HCT116 (cell line): ENCODE results near the gene ARFGAP1. TPM values are rescaled to one million over a fixed set of nuclear protein-coding genes. Genes with fewer than 3 reads are reported as not detected.

Experiments used
- ATAC-seq: fragments of 200-7000 bp; cut with Tn5 transposase; 2 replicates; pipeline ENCODE4 v1.9.1; 2020; ENCODE audit warnings: mild to moderate bottlenecking, moderate library complexity
- BruUV-seq: library from RNA; stranded (reverse); fragments of 400-500 nt; replicated peaks from 2 replicates; lab custom pipeline; 2021; lab: Mats Ljungman, UMichigan
- CTCF ChIA-PET: fragments of 300-600 bp; sonication (Branson Sonifier 250); formaldehyde crosslinking; loops from one replicate; lab custom pipeline; 2021; ENCODE audit warnings: antibody characterized with exemption; lab: Charles Lee
- POLR2A ChIA-PET: fragments of 300-600, 350-600 bp; sonication (Branson Sonifier 250); formaldehyde crosslinking; loops from one replicate; lab custom pipeline; 2021; ENCODE audit warnings: antibody characterized with exemption; lab: Charles Lee
- RAD21 ChIA-PET, 2 experiments: fragments of 300-600 bp; sonication (Branson Sonifier 250); formaldehyde crosslinking; loops; one replicate each; lab custom pipeline; 2023; ENCODE audit warnings: low total read pairs in 2 of 2; ENCODE audit not compliant: uncharacterized antibody in 2 of 2, unreplicated experiment in 2 of 2, low non-redundant PET in 1 of 2; lab: Charles Lee
- DNase-seq: peaks from one replicate; pipeline ENCODE4 v3.0.0-alpha.2; 2010; ENCODE audit warnings: low read depth, low spot score
- H2AFZ ChIP-seq: fragments of 200-600 bp; shearing (Covaris generic), sonication (generic); 2 replicates; pipeline ENCODE4 v1.6.1; 2017; ENCODE audit warnings: low read depth, mixed run types, mixed read lengths, antibody characterized with exemption, low read length; ENCODE audit not compliant: poor library complexity, severe bottlenecking
- H3K27ac ChIP-seq: 2 replicates; pipeline ENCODE4 v1.5.1; 2012; ENCODE audit warnings: low read depth, low read length
- H3K27me3 ChIP-seq: fragments of 200-600 bp; sonication (generic); 2 replicates; pipeline ENCODE4 v1.6.1; 2016; ENCODE audit warnings: mixed run types, low read length, mixed read lengths; ENCODE audit not compliant: insufficient read depth
- H3K36me3 ChIP-seq, 2 experiments: fragments of 200-500 bp in 1 of 2; fragments of 200-600 bp in 1 of 2; sonication (Bioruptor generic) in 1 of 2; sonication (generic) in 1 of 2; 2 replicates each; pipeline versions ENCODE4 v1.5.1 to v1.6.1; 2014 to 2016; ENCODE audit warnings: low read length in 2 of 2, inconsistent platforms in 1 of 2, mixed read lengths in 1 of 2, mixed run types in 1 of 2; ENCODE audit not compliant: insufficient read depth in 2 of 2, control insufficient read depth in 1 of 2
- H3K4me1 ChIP-seq, 2 experiments: fragments of 200-600 bp in 1 of 2; sonication (generic) in 1 of 2; 2 replicates each; pipeline versions ENCODE4 v1.5.1 to v1.6.1; 2012 to 2017; ENCODE audit warnings: low read length in 2 of 2, inconsistent platforms in 1 of 2, mild to moderate bottlenecking in 1 of 2, mixed read lengths in 1 of 2, mixed run types in 1 of 2, moderate library complexity in 1 of 2; ENCODE audit not compliant: insufficient read depth in 2 of 2, control insufficient read depth in 1 of 2
- H3K4me2 ChIP-seq: fragments of 200-600 bp; sonication (generic); 2 replicates; pipeline ENCODE4 v1.6.1; 2017; ENCODE audit warnings: mixed run types, low read length, mixed read lengths
- H3K4me3 ChIP-seq, 2 experiments: fragments of 200-600 bp in 1 of 2; sonication (generic) in 1 of 2; replicated peaks in 1 of 2; 2 replicates each; pipeline ENCODE4 v1.5.1; 2011 to 2016; ENCODE audit warnings: low read length in 2 of 2, control low read depth in 1 of 2, low read depth in 1 of 2, mild to moderate bottlenecking in 1 of 2, mixed read lengths in 1 of 2, mixed run types in 1 of 2
- H3K79me2 ChIP-seq: fragments of 200-600 bp; sonication (generic); 2 replicates; pipeline ENCODE4 v1.6.1; 2017; ENCODE audit warnings: mild to moderate bottlenecking, mixed run types, low read length, moderate library complexity, mixed read lengths; ENCODE audit not compliant: insufficient read depth
- H3K9ac ChIP-seq: fragments of 200-600 bp; sonication (generic); 2 replicates; pipeline ENCODE4 v1.6.1; 2016; ENCODE audit warnings: low read length, mixed read lengths
- H3K9me2 ChIP-seq: fragments of 200-600 bp; sonication (generic), shearing (Covaris generic); 2 replicates; pipeline ENCODE4 v1.6.1; 2017; ENCODE audit warnings: mixed run types, mild to moderate bottlenecking, moderate library complexity; ENCODE audit not compliant: insufficient read depth
- H3K9me3 ChIP-seq, 2 experiments: fragments of 200-500 bp in 1 of 2; fragments of 200-600 bp in 1 of 2; sonication (Bioruptor generic) in 1 of 2; sonication (generic) in 1 of 2; 2 replicates each; pipeline ENCODE4 v1.6.1; 2014 to 2017; ENCODE audit warnings: low read length in 2 of 2, mixed read lengths in 2 of 2, inconsistent platforms in 1 of 2, low read depth in 1 of 2, mild to moderate bottlenecking in 1 of 2, mixed run types in 1 of 2, moderate library complexity in 1 of 2; ENCODE audit not compliant: control insufficient read depth in 1 of 2, insufficient read depth in 1 of 2
- H4K20me1 ChIP-seq: fragments of 200-600 bp; sonication (generic), shearing (Covaris generic); 2 replicates; pipeline ENCODE4 v1.6.1; 2017; ENCODE audit warnings: mixed run types, mild to moderate bottlenecking, moderate library complexity; ENCODE audit not compliant: insufficient read depth
- CBX3 ChIP-seq: IDR thresholded peaks from 2 replicates; pipeline ENCODE4 v1.6.1; 2012; ENCODE audit warnings: low read depth
- EGR1 ChIP-seq: IDR thresholded peaks from 2 replicates; pipeline ENCODE4 v1.6.1; 2012; ENCODE audit warnings: low read depth
- FOSL1 ChIP-seq: IDR thresholded peaks from 2 replicates; pipeline ENCODE4 v1.6.1; 2012; ENCODE audit warnings: low read depth
- JUND ChIP-seq: IDR thresholded peaks from 2 replicates; pipeline ENCODE4 v1.6.1; 2012
- POLR2A ChIP-seq: IDR thresholded peaks from 2 replicates; pipeline ENCODE4 v1.7.0; 2011; ENCODE audit warnings: borderline replicate concordance; ENCODE audit not compliant: insufficient read depth, insufficient read length; ENCODE audit errors: extremely low read depth
- POLR2AphosphoS5 ChIP-seq: IDR thresholded peaks from 2 replicates; pipeline ENCODE4 v1.6.1; 2011; ENCODE audit warnings: mild to moderate bottlenecking, low read depth, low read length, moderate library complexity
- SIN3A ChIP-seq: IDR thresholded peaks from 2 replicates; pipeline ENCODE4 v1.6.1; 2012; ENCODE audit warnings: low read depth
- SP1 ChIP-seq: IDR thresholded peaks from 2 replicates; pipeline ENCODE4 v1.6.1; 2012; ENCODE audit warnings: low read depth
- SRF ChIP-seq: IDR thresholded peaks from 2 replicates; pipeline ENCODE4 v1.6.1; 2012; ENCODE audit warnings: low read depth
- TCF7L2 ChIP-seq: IDR thresholded peaks from 2 replicates; pipeline ENCODE4 v1.7.0; 2011; ENCODE audit warnings: borderline replicate concordance, inconsistent platforms; ENCODE audit not compliant: insufficient read depth, insufficient read length; ENCODE audit errors: extremely low read depth
- YY1 ChIP-seq: IDR thresholded peaks from 2 replicates; pipeline ENCODE4 v1.6.1; 2011; ENCODE audit warnings: low read length, low read depth, moderate library complexity, mild to moderate bottlenecking; ENCODE audit not compliant: insufficient replicate concordance; ENCODE audit errors: extremely low read depth
- intact Hi-C: fragments of 100-400 bp; cut with micrococcal nuclease; formaldehyde crosslinking; loops from 2 replicates; pipeline ENCODE4 v1.10.0; 2022
- total RNA-seq: library from RNA; stranded (reverse); gene quantifications from one replicate; pipeline ENCODE4 v1.2.1, GENCODE V29; 2021; ENCODE audit not compliant: unreplicated experiment
- TF ChIP-seq, protein P1 (sequence below): IDR thresholded peaks from 2 replicates; pipeline ENCODE4 v1.6.1; 2011; ENCODE audit warnings: mild to moderate bottlenecking, low read length, moderate library complexity; ENCODE audit not compliant: insufficient replicate concordance; ENCODE audit errors: extremely low read depth
- TF ChIP-seq, protein P2 (sequence below): IDR thresholded peaks from 2 replicates; pipeline ENCODE4 v1.6.1; 2012; ENCODE audit warnings: low read depth

Gene ARFGAP1
- total RNA-seq, 1 experiment from 2014 or later, result 94.4 TPM

DNA sequence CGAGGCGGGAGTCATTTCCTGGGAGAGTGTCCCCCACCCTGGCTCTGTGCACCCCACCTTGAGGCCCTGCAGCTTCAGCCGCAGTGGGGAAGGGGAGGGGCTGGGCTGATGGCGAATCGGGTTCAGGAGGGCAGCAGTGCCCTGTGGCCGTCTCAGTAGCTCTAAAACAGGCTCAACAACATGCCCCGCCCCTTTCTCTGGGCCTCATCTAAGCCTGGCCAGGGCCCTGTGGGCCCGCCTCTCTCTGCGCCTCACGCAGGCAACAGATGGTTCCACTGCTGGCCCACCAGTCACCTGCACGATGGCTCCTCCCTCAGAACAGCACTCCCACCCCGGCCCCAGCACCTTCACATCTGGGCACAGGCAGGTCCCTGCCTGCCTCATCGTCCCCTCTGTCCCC lies 58.3 kb downstream of the ARFGAP1 start:
- DNase-seq, result no peak
- Histone ChIP-seq H2AFZ (no peak overlapping the region), H3K9me3 (peaks cover 3 to 4% of the 10 kb centered on the region in 2 experiments; a peak in 1 of 4 replicates), H3K27me3 (no peaks in the 10 kb centered on the region), H3K4me3 (no peak overlapping the region), H4K20me1 (no peaks in the 10 kb centered on the region), H3K4me1 (peaks cover 0 to 8% of the 10 kb centered on the region in 2 experiments; a peak in 2 of 4 replicates), H3K9ac (no peak overlapping the region), H3K79me2 (no peaks in the 10 kb centered on the region), H3K36me3 (no peaks in the 10 kb centered on the region), H3K4me2 (no peak overlapping the region), H3K9me2 (no peaks in the 10 kb centered on the region), H3K27ac (no peak overlapping the region)
- CTCF ChIA-PET, result no interaction called here
- no TSS peak for BruUV-seq
- no peak for TF ChIP-seq SP1
- TF ChIP-seq SRF, result no peak
- no peak for TF ChIP-seq FOSL1
- TF ChIP-seq EGR1, result no peak
- TF ChIP-seq YY1, result no peak
- TF ChIP-seq TCF7L2, result no peak
- no peak for ATAC-seq
- POLR2A ChIA-PET, result no interaction called here
- intact Hi-C loops, result no loop called here
- RAD21 ChIA-PET, result no interaction called here

DNA sequence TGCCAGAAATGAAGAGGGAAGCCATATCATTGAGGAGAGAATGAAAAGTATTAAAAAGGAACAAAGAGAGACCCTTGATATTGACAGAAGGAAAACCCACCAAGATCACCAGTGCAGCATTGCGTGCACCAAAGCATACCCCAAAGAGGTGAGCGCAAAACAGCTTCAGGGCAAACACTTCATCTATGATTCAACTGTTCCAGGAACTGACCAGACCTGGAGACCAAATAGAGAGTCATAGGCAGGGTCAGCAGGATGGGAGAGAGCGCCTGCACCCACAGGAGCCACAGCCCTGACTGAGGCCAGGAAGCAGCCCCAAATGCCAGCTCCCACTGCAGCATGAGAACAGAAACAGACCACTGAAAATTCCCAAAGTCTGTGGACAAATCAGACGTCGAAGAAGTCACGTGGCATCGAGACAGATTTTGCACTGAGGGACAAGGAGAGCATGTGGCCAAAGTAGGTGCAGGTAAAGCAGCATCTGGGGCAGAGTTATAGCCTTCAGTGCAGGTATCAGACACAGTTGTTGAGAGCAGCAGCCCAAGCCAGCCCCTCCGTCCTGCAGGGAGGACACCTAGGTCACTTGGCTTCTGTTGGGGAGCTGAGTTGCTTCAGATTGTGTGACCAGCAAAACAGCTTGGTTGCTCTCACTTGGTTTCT lies 59.3 kb downstream of the ARFGAP1 start:
- POLR2A ChIA-PET, result no interaction called here
- H2AFZ ChIP-seq, result no peak overlapping the region
- no peaks in the 10 kb centered on the region for H3K4me1 ChIP-seq
- ATAC-seq (no peak), DNase-seq (no peak)
- H3K4me3 ChIP-seq, result no peak overlapping the region
- H3K9me3 ChIP-seq, result peaks cover 3 to 4% of the 10 kb centered on the region in 2 experiments; a peak in 1 of 4 replicates
- H3K9me2 ChIP-seq, result no peaks in the 10 kb centered on the region
- H3K9ac ChIP-seq, result no peak overlapping the region
- CTCF ChIA-PET, result no interaction called here
- TF ChIP-seq SRF (no peak), CBX3 (no peak), SIN3A (no peak), POLR2AphosphoS5 (no peak), POLR2A (no peak), JUND (no peak)
- TF ChIP-seq, protein P1, sequence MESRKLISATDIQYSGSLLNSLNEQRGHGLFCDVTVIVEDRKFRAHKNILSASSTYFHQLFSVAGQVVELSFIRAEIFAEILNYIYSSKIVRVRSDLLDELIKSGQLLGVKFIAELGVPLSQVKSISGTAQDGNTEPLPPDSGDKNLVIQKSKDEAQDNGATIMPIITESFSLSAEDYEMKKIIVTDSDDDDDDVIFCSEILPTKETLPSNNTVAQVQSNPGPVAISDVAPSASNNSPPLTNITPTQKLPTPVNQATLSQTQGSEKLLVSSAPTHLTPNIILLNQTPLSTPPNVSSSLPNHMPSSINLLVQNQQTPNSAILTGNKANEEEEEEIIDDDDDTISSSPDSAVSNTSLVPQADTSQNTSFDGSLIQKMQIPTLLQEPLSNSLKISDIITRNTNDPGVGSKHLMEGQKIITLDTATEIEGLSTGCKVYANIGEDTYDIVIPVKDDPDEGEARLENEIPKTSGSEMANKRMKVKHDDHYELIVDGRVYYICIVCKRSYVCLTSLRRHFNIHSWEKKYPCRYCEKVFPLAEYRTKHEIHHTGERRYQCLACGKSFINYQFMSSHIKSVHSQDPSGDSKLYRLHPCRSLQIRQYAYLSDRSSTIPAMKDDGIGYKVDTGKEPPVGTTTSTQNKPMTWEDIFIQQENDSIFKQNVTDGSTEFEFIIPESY, result no peak
- TF ChIP-seq, protein P2, sequence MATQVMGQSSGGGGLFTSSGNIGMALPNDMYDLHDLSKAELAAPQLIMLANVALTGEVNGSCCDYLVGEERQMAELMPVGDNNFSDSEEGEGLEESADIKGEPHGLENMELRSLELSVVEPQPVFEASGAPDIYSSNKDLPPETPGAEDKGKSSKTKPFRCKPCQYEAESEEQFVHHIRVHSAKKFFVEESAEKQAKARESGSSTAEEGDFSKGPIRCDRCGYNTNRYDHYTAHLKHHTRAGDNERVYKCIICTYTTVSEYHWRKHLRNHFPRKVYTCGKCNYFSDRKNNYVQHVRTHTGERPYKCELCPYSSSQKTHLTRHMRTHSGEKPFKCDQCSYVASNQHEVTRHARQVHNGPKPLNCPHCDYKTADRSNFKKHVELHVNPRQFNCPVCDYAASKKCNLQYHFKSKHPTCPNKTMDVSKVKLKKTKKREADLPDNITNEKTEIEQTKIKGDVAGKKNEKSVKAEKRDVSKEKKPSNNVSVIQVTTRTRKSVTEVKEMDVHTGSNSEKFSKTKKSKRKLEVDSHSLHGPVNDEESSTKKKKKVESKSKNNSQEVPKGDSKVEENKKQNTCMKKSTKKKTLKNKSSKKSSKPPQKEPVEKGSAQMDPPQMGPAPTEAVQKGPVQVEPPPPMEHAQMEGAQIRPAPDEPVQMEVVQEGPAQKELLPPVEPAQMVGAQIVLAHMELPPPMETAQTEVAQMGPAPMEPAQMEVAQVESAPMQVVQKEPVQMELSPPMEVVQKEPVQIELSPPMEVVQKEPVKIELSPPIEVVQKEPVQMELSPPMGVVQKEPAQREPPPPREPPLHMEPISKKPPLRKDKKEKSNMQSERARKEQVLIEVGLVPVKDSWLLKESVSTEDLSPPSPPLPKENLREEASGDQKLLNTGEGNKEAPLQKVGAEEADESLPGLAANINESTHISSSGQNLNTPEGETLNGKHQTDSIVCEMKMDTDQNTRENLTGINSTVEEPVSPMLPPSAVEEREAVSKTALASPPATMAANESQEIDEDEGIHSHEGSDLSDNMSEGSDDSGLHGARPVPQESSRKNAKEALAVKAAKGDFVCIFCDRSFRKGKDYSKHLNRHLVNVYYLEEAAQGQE, result no peak
- no TSS peak for BruUV-seq
- no peak overlapping the region for H3K4me2 ChIP-seq
- intact Hi-C loops, result no loop called here
- no peaks in the 10 kb centered on the region for H3K36me3 ChIP-seq
- H3K27me3 ChIP-seq, result no peaks in the 10 kb centered on the region
- H3K27ac ChIP-seq, result no peak overlapping the region
- no peaks in the 10 kb centered on the region for H4K20me1 ChIP-seq
- RAD21 ChIA-PET, result no interaction called here
- no peaks in the 10 kb centered on the region for H3K79me2 ChIP-seq
